K562 (cell line): ENCODE measurements around the gene CBY3. TPM values are rescaled to one million over a fixed set of nuclear protein-coding genes. Genes with fewer than 3 reads are reported as not detected.

Experiments
- ARNT ChIP-seq, 2 experiments: fragments of 450-650 bp; IDR thresholded peaks; 2 replicates each; pipeline ENCODE4 v1.6.1; 2016; ENCODE audit warnings: mild to moderate bottlenecking in 1 of 2
- BCOR ChIP-seq: fragments of 450-650 bp; IDR thresholded peaks from 2 replicates; pipeline ENCODE4 v1.6.1; 2016
- C11orf30 ChIP-seq: fragments of 450-650 bp; IDR thresholded peaks from 2 replicates; pipeline ENCODE4 v1.6.1; 2016; ENCODE audit warnings: low read depth, mild to moderate bottlenecking
- CHD1 ChIP-seq: fragments of 200-600 bp; sonication (generic); IDR thresholded peaks from one replicate; pipeline ENCODE4 v1.6.1; 2012; ENCODE audit warnings: mild to moderate bottlenecking, moderate library complexity, low read length, inconsistent platforms
- ELF1 ChIP-seq: fragments of 200-800 bp; sonication (Bioruptor generic); IDR thresholded peaks from 2 replicates; pipeline ENCODE4 v1.6.1; 2016; ENCODE audit warnings: missing genetic modification characterization, missing compliant biosample characterization
- FOXJ3 ChIP-seq: sonication (generic); formaldehyde crosslinking; IDR thresholded peaks from 2 replicates; pipeline ENCODE4 v1.4.0; 2020; ENCODE audit warnings: mild to moderate bottlenecking, missing genetic modification reagents
- GATAD2B ChIP-seq: fragments of 450-650 bp; IDR thresholded peaks from 2 replicates; pipeline ENCODE4 v1.6.1; 2017; ENCODE audit warnings: mild to moderate bottlenecking, borderline replicate concordance
- HDAC8 ChIP-seq: fragments of 450-650 bp; IDR thresholded peaks from 2 replicates; pipeline ENCODE4 v1.6.1; 2016; ENCODE audit warnings: mild to moderate bottlenecking, missing genetic modification characterization, moderate library complexity, missing compliant biosample characterization
- KDM5B ChIP-seq: fragments of 200-600 bp; sonication (generic); IDR thresholded peaks from 2 replicates; pipeline ENCODE4 v1.6.1; 2012; ENCODE audit warnings: low read depth, mild to moderate bottlenecking, moderate library complexity, low read length, control low read depth, inconsistent platforms; ENCODE audit not compliant: insufficient replicate concordance
- MIER1 ChIP-seq: fragments of 450-650 bp; IDR thresholded peaks from 2 replicates; pipeline ENCODE4 v1.6.1; 2016; ENCODE audit warnings: antibody characterized with exemption, mild to moderate bottlenecking, low read depth
- NFYB ChIP-seq: IDR thresholded peaks from 2 replicates; pipeline ENCODE4 v1.6.1; 2011; ENCODE audit warnings: mild to moderate bottlenecking, moderate library complexity; ENCODE audit not compliant: insufficient read length; ENCODE audit errors: extremely low read depth
- NR1H2 ChIP-seq: sonication (generic); formaldehyde crosslinking; IDR thresholded peaks from 2 replicates; pipeline ENCODE4 v1.4.0; 2020; ENCODE audit warnings: mild to moderate bottlenecking, missing genetic modification reagents
- PHTF2 ChIP-seq: fragments of 250-450 bp; sonication (Bioruptor Pico); IDR thresholded peaks from 2 replicates; pipeline ENCODE4 v1.5.0; 2021; ENCODE audit warnings: mild to moderate bottlenecking
- SIN3B ChIP-seq: fragments of 450-650 bp; IDR thresholded peaks from 2 replicates; pipeline ENCODE4 v1.6.1; 2017; ENCODE audit warnings: low read depth, mild to moderate bottlenecking, moderate library complexity
- SMAD2 ChIP-seq: fragments of 150-350 bp; IDR thresholded peaks from 2 replicates; pipeline ENCODE4 v1.6.1; 2014; ENCODE audit warnings: low read depth, mild to moderate bottlenecking, low read length
- SREBF1 ChIP-seq: fragments of 150-350 bp; IDR thresholded peaks from 2 replicates; pipeline ENCODE4 v1.6.1; 2014; ENCODE audit warnings: antibody characterized with exemption, low read depth, low read length, borderline replicate concordance
- SRSF1 ChIP-seq: fragments of 200-400 bp; formaldehyde crosslinking; IDR thresholded peaks from 2 replicates; pipeline ENCODE4 v1.6.1; 2017; ENCODE audit warnings: mild to moderate bottlenecking, low read depth, low read length, moderate library complexity
- TRIM25 ChIP-seq: fragments of 450-650 bp; IDR thresholded peaks from 2 replicates; pipeline ENCODE4 v1.7.0; 2016; ENCODE audit warnings: borderline replicate concordance
- ZFP91 ChIP-seq: sonication (generic); formaldehyde crosslinking; IDR thresholded peaks from 2 replicates; pipeline ENCODE4 v1.8.0; 2022; ENCODE audit warnings: mild to moderate bottlenecking, missing genetic modification reagents
- ZNF280A ChIP-seq: fragments of 450-650 bp; IDR thresholded peaks from 2 replicates; pipeline ENCODE4 v1.6.1; 2018; ENCODE audit warnings: mild to moderate bottlenecking, low read depth; ENCODE audit not compliant: partially characterized antibody
- ZNF445 ChIP-seq: fragments of 250-450 bp; sonication (Bioruptor Pico); IDR thresholded peaks from 2 replicates; pipeline ENCODE4 v1.4.0; 2020; ENCODE audit warnings: low read depth, mild to moderate bottlenecking, moderate library complexity
- polyA plus RNA-seq, 8 experiments: library from polyadenylated mRNA; depleted of rRNA in 4 of 8; stranded (reverse) in 5 of 8; unstranded in 3 of 8; fragments of >200 nt; fragmentation: Nextera tagmentation in 2 of 8; fragmentation: Illumina TruSeq in 1 of 8; extraction: Ambion mirVana in 2 of 8; extraction: Trizol in 1 of 8; gene quantifications; 2 replicates each; pipeline versions ENCODE4 v1.2.1 to v1.2.3, GENCODE V29; 2011 to 2014; ENCODE audit warnings: inconsistent platforms in 1 of 8, missing spikeins in 1 of 8
- total RNA-seq, 7 experiments: library from RNA; depleted of rRNA in 6 of 7; stranded (reverse); fragments of >200 nt in 6 of 7; fragmentation: Illumina TruSeq in 2 of 7; extraction: Trizol in 2 of 7; gene quantifications; 2 replicates each; pipeline versions ENCODE4 v1.2.1 to v1.2.3, GENCODE V29; 2011 to 2021; ENCODE audit warnings: low replicate concordance in 1 of 7
- TF ChIP-seq, protein P1 (sequence below): sonication (generic); formaldehyde crosslinking; IDR thresholded peaks from 2 replicates; pipeline ENCODE4 v1.8.0; 2022; ENCODE audit warnings: mild to moderate bottlenecking, low read depth, missing genetic modification reagents

The CBY3 gene
- total and polyA plus RNA-seq, 9 of the 15 experiments (the other 6 are each of a cell fraction or from before 2014, with no cell fraction given): not detected

DNA sequence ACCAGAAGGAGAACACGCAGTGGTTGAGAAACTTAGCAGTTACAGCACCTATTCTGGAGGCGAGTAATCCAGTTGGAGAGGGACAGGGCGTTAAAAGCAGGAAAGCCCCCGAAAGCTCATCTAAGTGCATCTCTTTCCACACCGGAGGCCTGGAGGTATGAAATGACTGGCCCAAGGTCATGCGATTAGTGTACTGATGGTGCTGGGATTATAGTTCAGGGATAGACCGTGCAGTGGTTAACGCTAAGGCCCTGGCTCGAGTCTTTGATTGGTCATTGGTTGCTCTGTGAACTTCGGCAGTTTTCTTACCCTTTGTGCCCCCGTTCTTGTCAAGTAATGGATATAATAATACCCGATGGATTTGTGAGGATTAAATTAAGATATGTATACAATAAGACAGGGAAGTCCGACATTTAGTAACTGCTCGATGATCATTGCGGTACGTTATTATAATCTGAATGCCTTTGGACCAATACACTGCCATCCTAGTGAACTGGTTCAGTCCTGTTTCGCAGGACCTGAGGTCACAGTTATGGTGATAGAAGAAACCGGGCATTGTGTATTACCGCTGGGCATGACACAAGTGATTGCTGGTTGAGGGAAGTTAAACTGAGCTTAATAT lies 18.9 kb upstream of the CBY3 start (continued):
- TF ChIP-seq NR1H2 (CRISPR knock-in tag) (no peak), ZFP91 (CRISPR knock-in tag) (no peak), PHTF2 (CRISPR knock-in tag) (no peak), BCOR (no peak), GATAD2B (peak; percentile 27; the same call in 1 of the 2 replicates), ARNT (IDR thresholded peaks at IDR 0.05) (peak in 1 of 2 experiments; percentile 18; a peak in 1 of 4 replicates), SIN3B (no peak), FOXJ3 (CRISPR knock-in tag) (0 out of 2 replicates have a peak, but pooled peaks have one; percentile 30), SREBF1 (no peak), NFYB (peak; percentile 45), C11orf30 (no peak), CHD1 (no peak), ZNF445 (CRISPR knock-in tag) (no peak), SRSF1 (no peak), HDAC8 (tag) (no peak), ZNF280A (no peak), KDM5B (no peak), TRIM25 (no peak), ELF1 (tag) (no peak), MIER1 (0 out of 2 replicates have a peak, but pooled peaks have one; percentile 16), SMAD2 (no peak)
- TF ChIP-seq, protein P1, sequence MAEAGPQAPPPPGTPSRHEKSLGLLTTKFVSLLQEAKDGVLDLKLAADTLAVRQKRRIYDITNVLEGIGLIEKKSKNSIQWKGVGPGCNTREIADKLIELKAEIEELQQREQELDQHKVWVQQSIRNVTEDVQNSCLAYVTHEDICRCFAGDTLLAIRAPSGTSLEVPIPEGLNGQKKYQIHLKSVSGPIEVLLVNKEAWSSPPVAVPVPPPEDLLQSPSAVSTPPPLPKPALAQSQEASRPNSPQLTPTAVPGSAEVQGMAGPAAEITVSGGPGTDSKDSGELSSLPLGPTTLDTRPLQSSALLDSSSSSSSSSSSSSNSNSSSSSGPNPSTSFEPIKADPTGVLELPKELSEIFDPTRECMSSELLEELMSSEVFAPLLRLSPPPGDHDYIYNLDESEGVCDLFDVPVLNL (CRISPR knock-in tag): no peak
